Panc1 (cell line): ENCODE measurements around the gene UBR3. TPM values are rescaled to one million over a fixed set of nuclear protein-coding genes. Genes with fewer than 3 reads are reported as not detected.

Source experiments
- ATAC-seq: fragments of 200-7000 bp; cut with Tn5 transposase; 2 replicates; pipeline ENCODE4 v1.9.1; 2020; ENCODE audit warnings: mild to moderate bottlenecking, moderate library complexity
- BruUV-seq: library from RNA; stranded (reverse); fragments of 400-500 nt; replicated peaks from 2 replicates; lab custom pipeline; 2021; lab: Mats Ljungman, UMichigan
- CTCF ChIA-PET: fragments of 300-600 bp; sonication (Branson Sonifier 250); formaldehyde crosslinking; loops from one replicate; lab custom pipeline; 2022; ENCODE audit warnings: antibody characterized with exemption; lab: Charles Lee
- POLR2A ChIA-PET: fragments of 300-600 bp; sonication (Branson Sonifier 250); formaldehyde crosslinking; loops from one replicate; lab custom pipeline; 2022; ENCODE audit warnings: antibody characterized with exemption; lab: Charles Lee
- DNase-seq: peaks from one replicate; pipeline ENCODE4 v3.0.0-alpha.2; 2010; ENCODE audit warnings: low read depth, low spot score
- H3K27ac ChIP-seq: 2 replicates; pipeline ENCODE4 v1.5.1; 2011; ENCODE audit warnings: mild to moderate bottlenecking, low read length, inconsistent platforms
- H3K27me3 ChIP-seq: fragments of 200-500 bp; sonication (Bioruptor generic); 2 replicates; pipeline ENCODE4 v1.6.0; 2014; ENCODE audit warnings: low read length, inconsistent platforms; ENCODE audit not compliant: control insufficient read depth, insufficient read depth
- H3K36me3 ChIP-seq: fragments of 200-500 bp; sonication (Bioruptor generic); 2 replicates; pipeline ENCODE4 v1.5.1; 2014; ENCODE audit warnings: inconsistent platforms, mild to moderate bottlenecking, low read length, moderate library complexity; ENCODE audit not compliant: control insufficient read depth, insufficient read depth
- H3K4me1 ChIP-seq: 2 replicates; pipeline ENCODE4 v1.5.1; 2011; ENCODE audit warnings: inconsistent platforms, mild to moderate bottlenecking, low read length, moderate library complexity; ENCODE audit not compliant: control insufficient read depth, insufficient read depth
- H3K4me3 ChIP-seq, 2 experiments: 2 replicates each; pipeline ENCODE4 v1.5.1; 2011 to 2012; ENCODE audit warnings: low read depth in 2 of 2, low read length in 2 of 2, mild to moderate bottlenecking in 2 of 2, inconsistent platforms in 1 of 2, moderate library complexity in 1 of 2
- H3K9me3 ChIP-seq: fragments of 200-500 bp; sonication (Bioruptor generic); 2 replicates; pipeline ENCODE4 v1.5.1; 2014; ENCODE audit warnings: low read depth, mild to moderate bottlenecking, inconsistent platforms, low read length, moderate library complexity; ENCODE audit not compliant: control insufficient read depth, insufficient read depth
- POLR2AphosphoS5 ChIP-seq: IDR thresholded peaks from 2 replicates; pipeline ENCODE4 v1.6.1; 2012; ENCODE audit warnings: mild to moderate bottlenecking, low read depth, low read length, moderate library complexity
- SIN3A ChIP-seq: IDR thresholded peaks from 2 replicates; pipeline ENCODE4 v1.6.1; 2012; ENCODE audit warnings: low read depth, mild to moderate bottlenecking, low read length, moderate library complexity, borderline replicate concordance; ENCODE audit not compliant: insufficient read depth
- TCF7L2 ChIP-seq: IDR thresholded peaks from 2 replicates; pipeline ENCODE4 v1.6.1; 2011; ENCODE audit warnings: mild to moderate bottlenecking, low read depth, low read length, inconsistent platforms
- in situ Hi-C: cut with HindIII; loops from 2 replicates; pipeline ENCODE4 v1.10.0; 2016; ENCODE audit warnings: low sequenced_read_pairs, low pct_unique_long_range_greater_than_20kb
- intact Hi-C: fragments of 100-400 bp; cut with micrococcal nuclease; formaldehyde crosslinking; loops from one replicate; pipeline ENCODE4 v1.10.0; 2022; ENCODE audit not compliant: unreplicated experiment
- total RNA-seq: library from RNA; stranded (reverse); gene quantifications from one replicate; pipeline ENCODE4 v1.2.1, GENCODE V29; 2021; ENCODE audit not compliant: unreplicated experiment
- TF ChIP-seq, protein P1 (sequence below): fragments of 450-650 bp; IDR thresholded peaks from 2 replicates; pipeline ENCODE4 v1.5.1; 2017; ENCODE audit warnings: mild to moderate bottlenecking
- TF ChIP-seq, protein P2 (sequence below), 2 experiments: IDR thresholded peaks; 2 replicates each; pipeline ENCODE4 v1.6.1; 2011 to 2012; ENCODE audit warnings: low read depth in 2 of 2, control low read depth in 1 of 2, low read length in 1 of 2, mild to moderate bottlenecking in 1 of 2, moderate library complexity in 1 of 2; ENCODE audit not compliant: insufficient read depth in 1 of 2

Gene UBR3
- total RNA-seq, 1 experiment from 2014 or later: 27.9 TPM

DNA sequence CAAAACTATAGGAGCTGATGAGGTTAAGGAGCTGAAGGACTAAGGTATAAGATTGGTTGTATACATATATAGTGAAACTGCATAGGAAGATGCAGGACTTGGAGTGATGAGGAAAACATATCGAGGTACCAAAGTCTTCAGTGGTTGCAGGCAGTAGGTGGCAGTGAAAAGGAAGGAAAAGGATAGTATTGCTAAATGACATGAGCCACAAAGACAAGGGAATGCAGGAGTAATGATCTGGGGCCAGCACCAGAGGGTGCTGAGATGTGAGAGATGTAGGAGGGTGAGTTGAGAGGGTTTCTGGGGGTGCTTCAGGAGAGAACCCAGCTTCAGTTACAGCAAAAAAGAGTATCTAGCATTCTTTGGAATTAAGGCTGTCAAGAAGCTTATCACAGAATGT is 178.4 kb downstream of the UBR3 start:
- Histone ChIP-seq H3K27ac (no peak overlapping the region), H3K9me3 (no peaks in the 10 kb centered on the region), H3K36me3 (no peaks in the 10 kb centered on the region; the same call in 1 of the 2 replicates), H3K4me1 (no peaks in the 10 kb centered on the region), H3K4me3 (no peak overlapping the region), H3K27me3 (no peaks in the 10 kb centered on the region)
- in situ Hi-C loops (no loop called here), intact Hi-C loops (no loop called here)
- no TSS peak for BruUV-seq
- CTCF ChIA-PET: no interaction called here
- peak; percentile 4 for DNase-seq
- POLR2A ChIA-PET: no interaction called here
- peak; percentile 65; the same call in 1 of the 2 replicates for ATAC-seq
- TF ChIP-seq, protein P1, sequence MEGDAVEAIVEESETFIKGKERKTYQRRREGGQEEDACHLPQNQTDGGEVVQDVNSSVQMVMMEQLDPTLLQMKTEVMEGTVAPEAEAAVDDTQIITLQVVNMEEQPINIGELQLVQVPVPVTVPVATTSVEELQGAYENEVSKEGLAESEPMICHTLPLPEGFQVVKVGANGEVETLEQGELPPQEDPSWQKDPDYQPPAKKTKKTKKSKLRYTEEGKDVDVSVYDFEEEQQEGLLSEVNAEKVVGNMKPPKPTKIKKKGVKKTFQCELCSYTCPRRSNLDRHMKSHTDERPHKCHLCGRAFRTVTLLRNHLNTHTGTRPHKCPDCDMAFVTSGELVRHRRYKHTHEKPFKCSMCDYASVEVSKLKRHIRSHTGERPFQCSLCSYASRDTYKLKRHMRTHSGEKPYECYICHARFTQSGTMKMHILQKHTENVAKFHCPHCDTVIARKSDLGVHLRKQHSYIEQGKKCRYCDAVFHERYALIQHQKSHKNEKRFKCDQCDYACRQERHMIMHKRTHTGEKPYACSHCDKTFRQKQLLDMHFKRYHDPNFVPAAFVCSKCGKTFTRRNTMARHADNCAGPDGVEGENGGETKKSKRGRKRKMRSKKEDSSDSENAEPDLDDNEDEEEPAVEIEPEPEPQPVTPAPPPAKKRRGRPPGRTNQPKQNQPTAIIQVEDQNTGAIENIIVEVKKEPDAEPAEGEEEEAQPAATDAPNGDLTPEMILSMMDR: peak; percentile 37
- TF ChIP-seq, protein P2, sequence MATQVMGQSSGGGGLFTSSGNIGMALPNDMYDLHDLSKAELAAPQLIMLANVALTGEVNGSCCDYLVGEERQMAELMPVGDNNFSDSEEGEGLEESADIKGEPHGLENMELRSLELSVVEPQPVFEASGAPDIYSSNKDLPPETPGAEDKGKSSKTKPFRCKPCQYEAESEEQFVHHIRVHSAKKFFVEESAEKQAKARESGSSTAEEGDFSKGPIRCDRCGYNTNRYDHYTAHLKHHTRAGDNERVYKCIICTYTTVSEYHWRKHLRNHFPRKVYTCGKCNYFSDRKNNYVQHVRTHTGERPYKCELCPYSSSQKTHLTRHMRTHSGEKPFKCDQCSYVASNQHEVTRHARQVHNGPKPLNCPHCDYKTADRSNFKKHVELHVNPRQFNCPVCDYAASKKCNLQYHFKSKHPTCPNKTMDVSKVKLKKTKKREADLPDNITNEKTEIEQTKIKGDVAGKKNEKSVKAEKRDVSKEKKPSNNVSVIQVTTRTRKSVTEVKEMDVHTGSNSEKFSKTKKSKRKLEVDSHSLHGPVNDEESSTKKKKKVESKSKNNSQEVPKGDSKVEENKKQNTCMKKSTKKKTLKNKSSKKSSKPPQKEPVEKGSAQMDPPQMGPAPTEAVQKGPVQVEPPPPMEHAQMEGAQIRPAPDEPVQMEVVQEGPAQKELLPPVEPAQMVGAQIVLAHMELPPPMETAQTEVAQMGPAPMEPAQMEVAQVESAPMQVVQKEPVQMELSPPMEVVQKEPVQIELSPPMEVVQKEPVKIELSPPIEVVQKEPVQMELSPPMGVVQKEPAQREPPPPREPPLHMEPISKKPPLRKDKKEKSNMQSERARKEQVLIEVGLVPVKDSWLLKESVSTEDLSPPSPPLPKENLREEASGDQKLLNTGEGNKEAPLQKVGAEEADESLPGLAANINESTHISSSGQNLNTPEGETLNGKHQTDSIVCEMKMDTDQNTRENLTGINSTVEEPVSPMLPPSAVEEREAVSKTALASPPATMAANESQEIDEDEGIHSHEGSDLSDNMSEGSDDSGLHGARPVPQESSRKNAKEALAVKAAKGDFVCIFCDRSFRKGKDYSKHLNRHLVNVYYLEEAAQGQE (IDR thresholded peaks at IDR 0.05; ENCODE audit: insufficient read depth in 1 of 2, low read depth in 2 of 2, low read length in 1 of 2): no peak
- TF ChIP-seq POLR2AphosphoS5: no peak
- TF ChIP-seq SIN3A: no peak
- no peak for TF ChIP-seq TCF7L2

DNA sequence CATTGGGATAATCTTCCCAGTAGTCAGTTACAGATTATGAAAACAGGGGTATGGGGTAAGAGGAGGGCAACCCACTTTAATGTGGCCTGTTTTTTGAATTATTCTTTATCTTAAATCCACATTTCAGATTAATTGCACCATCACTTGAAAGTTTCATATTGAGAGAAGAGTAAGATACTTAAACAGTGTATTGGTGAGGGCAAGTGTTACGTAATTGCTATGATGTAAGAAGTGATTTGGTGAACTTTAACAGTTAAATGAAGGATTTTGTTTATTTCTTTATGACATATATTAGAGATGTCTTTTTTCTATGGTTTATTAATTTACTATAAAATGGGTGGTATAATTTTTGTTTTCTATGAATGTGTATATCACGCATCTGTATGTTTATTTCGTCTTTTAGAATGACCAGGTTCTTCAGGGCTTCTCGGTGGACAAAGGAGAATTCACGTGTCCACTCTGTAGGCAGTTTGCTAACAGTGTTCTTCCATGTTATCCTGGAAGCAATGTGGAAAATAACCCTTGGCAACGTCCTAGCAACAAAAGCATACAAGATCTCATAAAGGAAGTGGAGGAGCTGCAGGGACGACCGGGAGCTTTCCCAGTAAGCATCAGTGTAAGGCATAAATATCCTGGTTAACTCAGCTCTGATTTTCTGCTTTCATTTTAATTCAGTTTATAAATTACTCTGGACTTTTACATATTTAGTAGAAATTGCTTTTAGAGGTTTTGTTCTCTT is 179.5 kb downstream of the UBR3 start:
- in situ Hi-C loops: no loop called here
- Histone ChIP-seq H3K27me3 (no peaks in the 10 kb centered on the region), H3K9me3 (no peaks in the 10 kb centered on the region), H3K27ac (no peak overlapping the region), H3K36me3 (no peaks in the 10 kb centered on the region; the same call in 1 of the 2 replicates), H3K4me3 (no peak overlapping the region), H3K4me1 (no peaks in the 10 kb centered on the region)
- BruUV-seq: no TSS peak
- DNase-seq (no peak), ATAC-seq (no peak)
- ChIA-PET CTCF (no interaction called here), POLR2A (no interaction called here)
- intact Hi-C loops: no loop called here
- TF ChIP-seq POLR2AphosphoS5 (no peak), SIN3A (no peak), TCF7L2 (no peak)
- TF ChIP-seq, protein P2 (IDR thresholded peaks at IDR 0.05; ENCODE audit: insufficient read depth in 1 of 2, low read depth in 2 of 2, low read length in 1 of 2): no peak
- TF ChIP-seq, protein P1: no peak
